GM18520 (cell line): ENCODE results near the gene HOXD8.

ENCODE experiments used
- ATAC-seq: cut with Tn5 transposase; IDR thresholded peaks from one replicate; pipeline ENCODE4 v1.9.1; 2021; ENCODE audit not compliant: unreplicated experiment

Gene HOXD8

GRCh38 chr2:176128172-176128981 is 1.1 kb upstream of the HOXD8 start:
- ATAC-seq = no peak

GRCh38 chr2:176129813-176130146 is 275 bp downstream of the HOXD8 start:
- no peak for ATAC-seq

GRCh38 chr2:176130147-176130956 is 847 bp downstream of the HOXD8 start:
- ATAC-seq = no peak

- ATAC-seq = no peak
These were observed 1.7 kb downstream of the HOXD8 start for GRCh38 chr2:176130957-176131847.

GRCh38 chr2:176131848-176132158 is 2.3 kb downstream of the HOXD8 start:
- ATAC-seq = no peak

- ATAC-seq = no peak
These were observed 3.0 kb downstream of the HOXD8 start for GRCh38 chr2:176132205-176133171.

GRCh38 chr2:176133389-176133788 is 3.9 kb downstream of the HOXD8 start:
- no peak for ATAC-seq

- no peak for ATAC-seq
These were observed 4.5 kb downstream of the HOXD8 start for GRCh38 chr2:176134035-176134434.

GRCh38 chr2:176135035-176135440 is 5.5 kb downstream of the HOXD8 start:
- no peak for ATAC-seq

GRCh38 chr2:176136374-176137251 is 7.1 kb downstream of the HOXD8 start:
- ATAC-seq = no peak

GRCh38 chr2:176137252-176137580 is 7.7 kb downstream of the HOXD8 start:
- no peak for ATAC-seq

GRCh38 chr2:176137906-176138305 is 8.4 kb downstream of the HOXD8 start:
- no peak for ATAC-seq

GRCh38 chr2:176138526-176138922 is 9.0 kb downstream of the HOXD8 start:
- no peak for ATAC-seq

- ATAC-seq = no peak
These were observed 9.6 kb downstream of the HOXD8 start for GRCh38 chr2:176138923-176139660.

GRCh38 chr2:176139661-176140512 is 10.4 kb downstream of the HOXD8 start:
- no peak for ATAC-seq

GRCh38 chr2:176140513-176141317 is 11.2 kb downstream of the HOXD8 start:
- peak; percentile 81 for ATAC-seq

- no peak for ATAC-seq
These were observed 12.8 kb downstream of the HOXD8 start for GRCh38 chr2:176142281-176142680.
